Keratinocyte (primary cell): Measurements from ENCODE around the gene TENM4. TPM values are rescaled to one million over a fixed set of nuclear protein-coding genes. Genes with fewer than 3 reads are reported as not detected.

Source experiments
- DNase-seq: peaks from one replicate; pipeline ENCODE4 v3.0.0-alpha.2; 2011; ENCODE audit warnings: low read depth, missing footprints, low spot score
- FAIRE-seq: peaks from 2 replicates; lab custom pipeline; 2011; peaks lifted over from hg19 to GRCh38; lab: Jason Lieb, UNC
- H2AFZ ChIP-seq: 2 replicates; pipeline ENCODE4 v1.6.0; 2012; ENCODE audit warnings: low read length, control low read depth, inconsistent platforms; ENCODE audit not compliant: control insufficient read depth
- H3K27ac ChIP-seq: 2 replicates; pipeline ENCODE4 v1.5.1; 2011; ENCODE audit warnings: low read length; ENCODE audit not compliant: control insufficient read depth, insufficient read depth
- H3K27me3 ChIP-seq: 3 replicates; pipeline ENCODE4 v1.6.0; 2011; ENCODE audit warnings: low read length; ENCODE audit not compliant: control insufficient read depth, insufficient read depth; ENCODE audit errors: extremely low read depth
- H3K36me3 ChIP-seq, 2 experiments: 2 replicates in 1 of 2; 3 replicates in 1 of 2; pipeline ENCODE4 v1.5.1; 2011; ENCODE audit warnings: low read length in 2 of 2, mild to moderate bottlenecking in 1 of 2; ENCODE audit not compliant: control insufficient read depth in 2 of 2, insufficient read depth in 2 of 2; ENCODE audit errors: extremely low read depth in 1 of 2
- H3K4me1 ChIP-seq: 3 replicates; pipeline ENCODE4 v1.5.1; 2011; ENCODE audit warnings: low read length; ENCODE audit not compliant: control insufficient read depth, insufficient read depth; ENCODE audit errors: extremely low read depth
- H3K4me2 ChIP-seq: 3 replicates; pipeline ENCODE4 v1.6.0; 2011; ENCODE audit warnings: low read depth, low read length; ENCODE audit not compliant: control insufficient read depth, insufficient read depth; ENCODE audit errors: extremely low read depth
- H3K4me3 ChIP-seq, 3 experiments: fragments of 200-600 bp in 1 of 3; sonication (generic) in 1 of 3; 2 replicates in 2 of 3; 3 replicates in 1 of 3; pipeline ENCODE4 v1.5.1; 2011 to 2016; ENCODE audit warnings: low read length in 3 of 3, mild to moderate bottlenecking in 3 of 3, control low read depth in 2 of 3, inconsistent platforms in 1 of 3, low read depth in 1 of 3, mixed read lengths in 1 of 3, mixed run types in 1 of 3, moderate library complexity in 1 of 3; ENCODE audit not compliant: control insufficient read depth in 2 of 3, insufficient read depth in 2 of 3; ENCODE audit errors: extremely low read depth in 1 of 3
- H3K79me2 ChIP-seq: 2 replicates; pipeline ENCODE4 v1.6.0; 2012; ENCODE audit warnings: low read length; ENCODE audit not compliant: control insufficient read depth, insufficient read depth
- H3K9ac ChIP-seq: 3 replicates; pipeline ENCODE4 v1.6.0; 2011; ENCODE audit warnings: low read length; ENCODE audit not compliant: control insufficient read depth, insufficient read depth; ENCODE audit errors: extremely low read depth
- H3K9me1 ChIP-seq: 3 replicates; pipeline ENCODE4 v1.6.0; 2011; ENCODE audit warnings: low read length; ENCODE audit not compliant: control insufficient read depth, insufficient read depth; ENCODE audit errors: extremely low read depth
- H3K9me3 ChIP-seq: 2 replicates; pipeline ENCODE4 v1.5.1; 2012; ENCODE audit warnings: low read depth, low read length; ENCODE audit not compliant: control insufficient read depth
- H4K20me1 ChIP-seq: 3 replicates; pipeline ENCODE4 v1.6.0; 2011; ENCODE audit warnings: low read length; ENCODE audit not compliant: control insufficient read depth, insufficient read depth; ENCODE audit errors: extremely low read depth
- EZH2 ChIP-seq: IDR thresholded peaks from one replicate; pipeline ENCODE4 v1.6.1; 2012; ENCODE audit warnings: inconsistent platforms, mild to moderate bottlenecking, low read length, moderate library complexity
- dilution Hi-C: fragments of 300-500 bp; cut with MboI; formaldehyde crosslinking; loops from one replicate; pipeline ENCODE4 v1.7.0; 2020; ENCODE audit warnings: low sequenced_read_pairs; ENCODE audit not compliant: extremely low pct_ligation_motif_present
- polyA plus RNA-seq, 5 experiments: library from polyadenylated mRNA; depleted of rRNA in 3 of 5; stranded (reverse) in 3 of 5; stranded (forward) in 1 of 5; unstranded in 1 of 5; fragments of >200 nt; gene quantifications; 1 replicate in 1 of 5; 2 replicates in 3 of 5; 3 replicates in 1 of 5; pipeline versions ENCODE4 v1.2.1 to v1.2.3, GENCODE V29; 2011 to 2012; ENCODE audit warnings: missing spikeins in 2 of 5, low read depth in 1 of 5, low replicate concordance in 1 of 5
- TF ChIP-seq, protein P1 (sequence below), 3 experiments: IDR thresholded peaks in 1 of 3; conservative IDR thresholded peaks in 1 of 3; optimal IDR thresholded peaks in 1 of 3; 2 replicates in 2 of 3; 3 replicates in 1 of 3; pipeline versions ENCODE3 to v1.5.1; 2011; ENCODE audit warnings: low read length in 3 of 3, mild to moderate bottlenecking in 3 of 3, moderate library complexity in 2 of 3, control low read depth in 1 of 3, inconsistent platforms in 1 of 3; ENCODE audit not compliant: insufficient read depth in 2 of 3; ENCODE audit errors: extremely low read depth in 1 of 3

Gene TENM4
- polyA plus RNA-seq, 1 donor (not counting 4 experiments of a cell fraction or from before 2014, with no cell fraction given): 3.5 TPM

DNA sequence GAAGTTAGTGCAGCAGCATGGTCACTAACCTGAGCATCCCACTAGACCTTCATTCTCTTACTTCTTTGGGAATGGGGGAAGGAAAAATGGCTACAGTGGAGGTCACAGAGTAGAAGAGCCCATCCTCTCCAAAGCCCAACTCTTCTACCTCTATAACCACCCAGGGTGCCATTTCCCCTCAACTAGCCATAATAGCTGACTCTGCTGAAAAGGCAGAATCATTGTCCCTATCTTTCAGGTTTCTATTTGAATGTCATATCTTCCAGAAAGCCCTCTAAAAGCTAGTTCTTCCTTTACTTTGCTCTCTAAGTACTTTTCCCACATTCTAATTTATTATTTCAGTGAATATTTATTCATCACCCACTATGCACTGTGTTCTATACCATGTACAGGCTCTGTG, 421.6 kb downstream of the TENM4 start:
- Histone ChIP-seq H3K79me2 (no peaks in the 10 kb centered on the region), H3K9ac (no peak overlapping the region), H2AFZ (no peak overlapping the region), H3K27ac (no peak overlapping the region), H4K20me1 (no peaks in the 10 kb centered on the region), H3K9me3 (no peaks in the 10 kb centered on the region), H3K4me2 (no peak overlapping the region), H3K4me3 (no peak overlapping the region), H3K27me3 (no peaks in the 10 kb centered on the region), H3K4me1 (peaks cover 10% of the 10 kb centered on the region), H3K9me1 (no peaks in the 10 kb centered on the region), H3K36me3 (no peaks in the 10 kb centered on the region)
- dilution Hi-C loops: no loop called here
- FAIRE-seq (no peak), DNase-seq (no peak)
- TF ChIP-seq, protein P1, sequence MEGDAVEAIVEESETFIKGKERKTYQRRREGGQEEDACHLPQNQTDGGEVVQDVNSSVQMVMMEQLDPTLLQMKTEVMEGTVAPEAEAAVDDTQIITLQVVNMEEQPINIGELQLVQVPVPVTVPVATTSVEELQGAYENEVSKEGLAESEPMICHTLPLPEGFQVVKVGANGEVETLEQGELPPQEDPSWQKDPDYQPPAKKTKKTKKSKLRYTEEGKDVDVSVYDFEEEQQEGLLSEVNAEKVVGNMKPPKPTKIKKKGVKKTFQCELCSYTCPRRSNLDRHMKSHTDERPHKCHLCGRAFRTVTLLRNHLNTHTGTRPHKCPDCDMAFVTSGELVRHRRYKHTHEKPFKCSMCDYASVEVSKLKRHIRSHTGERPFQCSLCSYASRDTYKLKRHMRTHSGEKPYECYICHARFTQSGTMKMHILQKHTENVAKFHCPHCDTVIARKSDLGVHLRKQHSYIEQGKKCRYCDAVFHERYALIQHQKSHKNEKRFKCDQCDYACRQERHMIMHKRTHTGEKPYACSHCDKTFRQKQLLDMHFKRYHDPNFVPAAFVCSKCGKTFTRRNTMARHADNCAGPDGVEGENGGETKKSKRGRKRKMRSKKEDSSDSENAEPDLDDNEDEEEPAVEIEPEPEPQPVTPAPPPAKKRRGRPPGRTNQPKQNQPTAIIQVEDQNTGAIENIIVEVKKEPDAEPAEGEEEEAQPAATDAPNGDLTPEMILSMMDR (optimal IDR thresholded peaks at IDR 0.05 in 1 of 3, IDR thresholded peaks at IDR 0.05 in 1 of 3, conservative IDR thresholded peaks at IDR 0.05 in 1 of 3; ENCODE audit: extremely low read depth in 1 of 3, insufficient read depth in 2 of 3, low read length in 3 of 3): no peak

DNA sequence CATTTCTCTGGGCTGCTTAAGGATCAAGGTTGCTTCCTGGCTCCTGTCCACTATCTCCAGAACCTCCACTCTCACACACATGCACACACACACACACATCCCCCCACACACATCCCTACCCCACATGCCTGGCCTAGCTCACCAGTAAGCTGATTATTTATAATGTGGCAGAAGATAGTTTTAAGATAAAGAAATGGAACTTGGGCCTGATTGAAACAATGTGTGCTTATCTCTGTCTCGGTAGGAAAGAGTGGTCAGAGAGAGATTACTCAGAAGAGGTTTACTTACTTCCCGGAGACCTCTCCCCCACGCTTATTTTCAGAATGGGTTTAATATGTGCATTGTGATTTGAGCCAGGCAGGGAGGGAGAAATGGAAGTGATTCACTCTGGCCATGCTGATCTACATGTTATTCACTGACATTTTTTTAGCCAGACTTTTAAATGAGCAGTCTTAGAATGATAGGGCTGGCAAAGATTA, 422.4 kb downstream of the TENM4 start:
- DNase-seq (no peak), FAIRE-seq (no peak)
- Histone ChIP-seq H4K20me1 (no peaks in the 10 kb centered on the region), H3K4me2 (no peak overlapping the region), H3K9me3 (no peaks in the 10 kb centered on the region), H3K36me3 (no peaks in the 10 kb centered on the region), H3K9ac (no peak overlapping the region), H3K27ac (no peak overlapping the region), H3K4me3 (no peak overlapping the region), H3K27me3 (no peaks in the 10 kb centered on the region), H2AFZ (no peak overlapping the region), H3K79me2 (no peaks in the 10 kb centered on the region), H3K9me1 (no peaks in the 10 kb centered on the region), H3K4me1 (peaks cover 16% of the 10 kb centered on the region)
- TF ChIP-seq, protein P1 (optimal IDR thresholded peaks at IDR 0.05 in 1 of 3, IDR thresholded peaks at IDR 0.05 in 1 of 3, conservative IDR thresholded peaks at IDR 0.05 in 1 of 3; ENCODE audit: extremely low read depth in 1 of 3, insufficient read depth in 2 of 3, low read length in 3 of 3): no peak
- TF ChIP-seq EZH2: no peak
- dilution Hi-C loops: no loop called here
